Ishikawa (cell line): Measurements from ENCODE around the gene ZG16B.

ENCODE experiments used
- CEBPB ChIP-seq: IDR thresholded peaks from 2 replicates; pipeline ENCODE4 v1.6.1; 2012
- CREB1 ChIP-seq: IDR thresholded peaks from 2 replicates; pipeline ENCODE4 v1.6.1; 2012; ENCODE audit warnings: low read depth
- EGR1 ChIP-seq: IDR thresholded peaks from 2 replicates; pipeline ENCODE4 v1.6.1; 2012
- EP300 ChIP-seq: IDR thresholded peaks from 2 replicates; pipeline ENCODE4 v1.6.1; 2012; ENCODE audit warnings: borderline replicate concordance
- FOXM1 ChIP-seq: IDR thresholded peaks from 2 replicates; pipeline ENCODE4 v1.6.1; 2012; ENCODE audit warnings: low read depth, borderline replicate concordance
- MAX ChIP-seq: IDR thresholded peaks from 2 replicates; pipeline ENCODE4 v1.6.1; 2012
- RAD21 ChIP-seq: IDR thresholded peaks from 2 replicates; pipeline ENCODE4 v1.6.1; 2012; ENCODE audit warnings: low read depth
- REST ChIP-seq: IDR thresholded peaks from 2 replicates; pipeline ENCODE4 v1.6.1; 2012; ENCODE audit warnings: low read depth, mild to moderate bottlenecking
- TAF1 ChIP-seq: IDR thresholded peaks from 2 replicates; pipeline ENCODE4 v1.6.1; 2012; ENCODE audit warnings: low read depth, mild to moderate bottlenecking
- TEAD4 ChIP-seq: IDR thresholded peaks from 2 replicates; pipeline ENCODE4 v1.6.1; 2012
- YY1 ChIP-seq: IDR thresholded peaks from 2 replicates; pipeline ENCODE4 v1.6.1; 2012; ENCODE audit warnings: low read depth
- ZBTB7A ChIP-seq: IDR thresholded peaks from 2 replicates; pipeline ENCODE4 v1.6.1; 2012; ENCODE audit warnings: low read depth
- TF ChIP-seq, protein P1 (sequence below): IDR thresholded peaks from 2 replicates; pipeline ENCODE4 v1.6.1; 2012

- TF ChIP-seq FOXM1 (no peak), RAD21 (no peak), YY1 (no peak), EP300 (no peak), TEAD4 (no peak), TAF1 (no peak), CREB1 (no peak), CEBPB (no peak), REST (no peak), MAX (no peak), ZBTB7A (no peak), EGR1 (no peak)
- TF ChIP-seq, protein P1, sequence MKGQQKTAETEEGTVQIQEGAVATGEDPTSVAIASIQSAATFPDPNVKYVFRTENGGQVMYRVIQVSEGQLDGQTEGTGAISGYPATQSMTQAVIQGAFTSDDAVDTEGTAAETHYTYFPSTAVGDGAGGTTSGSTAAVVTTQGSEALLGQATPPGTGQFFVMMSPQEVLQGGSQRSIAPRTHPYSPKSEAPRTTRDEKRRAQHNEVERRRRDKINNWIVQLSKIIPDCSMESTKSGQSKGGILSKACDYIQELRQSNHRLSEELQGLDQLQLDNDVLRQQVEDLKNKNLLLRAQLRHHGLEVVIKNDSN: no peak
Measured at GRCh38 chr16:2826591-2827373, 3.3 kb upstream of the ZG16B start.
